Neuronal stem cell (in vitro differentiated cells): Measurements from ENCODE around the gene BABAM2.

Source experiments
- DNase-seq: peaks from one replicate; pipeline ENCODE4 v3.0.0-alpha.2; 2013; ENCODE audit warnings: low spot score
- H2AFZ ChIP-seq: one replicate; pipeline ENCODE4 v1.6.1; 2013; ENCODE audit warnings: mild to moderate bottlenecking, low read length, inconsistent platforms
- H2AK5ac ChIP-seq: 2 replicates; pipeline ENCODE4 v1.6.1; 2013; ENCODE audit warnings: low read depth, mild to moderate bottlenecking, inconsistent platforms, low read length, moderate library complexity, mixed read lengths
- H2BK120ac ChIP-seq: 2 replicates; pipeline ENCODE4 v1.6.1; 2013; ENCODE audit warnings: low read depth, mild to moderate bottlenecking, inconsistent platforms, low read length, moderate library complexity, mixed read lengths
- H2BK12ac ChIP-seq: one replicate; pipeline ENCODE4 v1.6.1; 2013; ENCODE audit warnings: low read length, inconsistent platforms
- H2BK15ac ChIP-seq: 2 replicates; pipeline ENCODE4 v1.6.1; 2013; ENCODE audit warnings: mild to moderate bottlenecking, low read length, inconsistent platforms, mixed read lengths
- H2BK5ac ChIP-seq: one replicate; pipeline ENCODE4 v1.6.1; 2013; ENCODE audit warnings: inconsistent platforms, mild to moderate bottlenecking, low read length, moderate library complexity
- H3K14ac ChIP-seq: one replicate; pipeline ENCODE4 v1.6.1; 2013; ENCODE audit warnings: low read length, inconsistent platforms
- H3K18ac ChIP-seq: 2 replicates; pipeline ENCODE4 v1.6.1; 2013; ENCODE audit warnings: low read length, inconsistent platforms
- H3K23ac ChIP-seq: 2 replicates; pipeline ENCODE4 v1.6.1; 2013; ENCODE audit warnings: low read depth, mild to moderate bottlenecking, mixed read lengths, low read length, inconsistent platforms; ENCODE audit not compliant: poor library complexity
- H3K27ac ChIP-seq: replicated peaks from 3 replicates; pipeline ENCODE4 v1.5.1; 2013; ENCODE audit warnings: low read length, inconsistent platforms
- H3K27me3 ChIP-seq, 3 experiments: 2 replicates each; pipeline ENCODE4 v1.6.1; 2013; ENCODE audit warnings: low read length in 3 of 3, mild to moderate bottlenecking in 2 of 3, inconsistent platforms in 1 of 3, low read depth in 1 of 3, mixed read lengths in 1 of 3, moderate library complexity in 1 of 3; ENCODE audit not compliant: control insufficient read depth in 3 of 3, insufficient read depth in 3 of 3
- H3K36me3 ChIP-seq, 2 donors: replicated peaks in 1 of 2; 2 replicates each; pipeline ENCODE4 v1.6.1; 2013; ENCODE audit warnings: low read length in 2 of 2; ENCODE audit not compliant: control insufficient read depth in 2 of 2, insufficient read depth in 2 of 2
- H3K4ac ChIP-seq: 2 replicates; pipeline ENCODE4 v1.6.1; 2013; ENCODE audit warnings: inconsistent platforms, mild to moderate bottlenecking, low read length, moderate library complexity
- H3K4me1 ChIP-seq, 2 donors: 1 replicate in 1 of 2; 2 replicates in 1 of 2; pipeline ENCODE4 v1.6.1; 2013; ENCODE audit warnings: low read length in 2 of 2, low read depth in 1 of 2; ENCODE audit not compliant: control insufficient read depth in 2 of 2, insufficient read depth in 1 of 2
- H3K4me2 ChIP-seq: one replicate; pipeline ENCODE4 v1.6.1; 2013; ENCODE audit warnings: mild to moderate bottlenecking, low read length, inconsistent platforms; ENCODE audit not compliant: insufficient read depth, poor library complexity, severe bottlenecking
- H3K4me3 ChIP-seq, 2 donors: 2 replicates each; pipeline ENCODE4 v1.5.1; 2013; ENCODE audit warnings: low read length in 2 of 2, mild to moderate bottlenecking in 2 of 2, inconsistent platforms in 1 of 2, moderate library complexity in 1 of 2
- H3K79me1 ChIP-seq: one replicate; pipeline ENCODE4 v1.6.1; 2013; ENCODE audit warnings: low read depth, mild to moderate bottlenecking, inconsistent platforms, low read length, moderate library complexity
- H3K9ac ChIP-seq: one replicate; pipeline ENCODE4 v1.6.1; 2013; ENCODE audit warnings: mild to moderate bottlenecking, low read depth, low read length, inconsistent platforms; ENCODE audit not compliant: poor library complexity
- H3K9me3 ChIP-seq, 2 donors: replicated peaks in 1 of 2; 2 replicates each; pipeline versions ENCODE3 to v1.6.1; 2013; ENCODE audit warnings: low read length in 2 of 2, mild to moderate bottlenecking in 2 of 2, inconsistent platforms in 1 of 2, low read depth in 1 of 2, mixed read lengths in 1 of 2, moderate library complexity in 1 of 2; ENCODE audit not compliant: control insufficient read depth in 2 of 2, insufficient read depth in 1 of 2
- H4K8ac ChIP-seq: one replicate; pipeline ENCODE4 v1.6.1; 2013; ENCODE audit warnings: low read depth, mild to moderate bottlenecking, inconsistent platforms, low read length, moderate library complexity
- H4K91ac ChIP-seq: one replicate; pipeline ENCODE4 v1.6.1; 2013; ENCODE audit warnings: low read length, low read depth, mild to moderate bottlenecking, inconsistent platforms; ENCODE audit not compliant: poor library complexity
- WGBS, 2 donors: extraction: QIAGEN DNeasy Blood & Tissue Kit; methylation state at CpG; one replicate each; pipeline ENCODE4 v1.1.7; 2013; ENCODE audit warnings: missing lambda C conversion rate in 2 of 2, mixed read lengths in 1 of 2; ENCODE audit not compliant: insufficient read length in 2 of 2, insufficient replicate concordance in 1 of 2; ENCODE audit errors: extremely low coverage in 2 of 2; 5-methylcytosine and 5-hydroxymethylcytosine counted together

BABAM2 gene

DNA sequence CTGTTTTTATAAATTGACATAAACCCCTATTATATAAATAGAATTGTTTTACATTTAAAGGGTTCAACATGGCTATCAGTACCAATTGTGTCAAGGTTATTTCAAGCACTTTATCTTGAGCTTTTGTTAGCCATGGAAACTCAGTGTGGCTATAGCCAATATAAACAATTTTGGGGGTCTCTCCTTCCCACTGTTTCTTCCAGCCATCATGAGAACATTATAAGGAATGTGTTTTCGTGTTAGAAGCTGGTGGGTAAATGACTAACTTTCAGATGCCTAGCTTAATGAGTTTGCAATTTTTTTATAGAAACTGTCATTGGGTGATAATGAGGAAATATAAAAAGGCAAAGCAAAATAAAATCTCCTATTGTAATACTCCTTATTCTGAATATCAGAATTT, 348.7 kb downstream of the BABAM2 start:
- Histone ChIP-seq H3K9me3 (peaks cover 0 to 2% of the 10 kb centered on the region in 2 donors), H3K79me1 (no peaks in the 10 kb centered on the region), H2BK15ac (no peak overlapping the region), H3K4ac (no peak overlapping the region), H3K27ac (no peak overlapping the region), H4K91ac (no peak overlapping the region), H3K27me3 (no peaks in the 10 kb centered on the region), H3K9ac (no peak overlapping the region), H2BK12ac (no peak overlapping the region), H3K4me1 (no peaks in the 10 kb centered on the region), H3K36me3 (peaks cover 0 to 3% of the 10 kb centered on the region in 2 donors), H3K4me2 (no peak overlapping the region), H4K8ac (no peak overlapping the region), H3K14ac (no peak overlapping the region), H3K18ac (no peak overlapping the region), H2AK5ac (no peak overlapping the region), H3K4me3 (no peak overlapping the region), H2AFZ (no peak overlapping the region), H2BK120ac (no peak overlapping the region), H2BK5ac (no peak overlapping the region), H3K23ac (no peak overlapping the region)
- no peak for DNase-seq
- no CpG with 5 or more reads among the region's 1 CpG for WGBS, 2 donors

DNA sequence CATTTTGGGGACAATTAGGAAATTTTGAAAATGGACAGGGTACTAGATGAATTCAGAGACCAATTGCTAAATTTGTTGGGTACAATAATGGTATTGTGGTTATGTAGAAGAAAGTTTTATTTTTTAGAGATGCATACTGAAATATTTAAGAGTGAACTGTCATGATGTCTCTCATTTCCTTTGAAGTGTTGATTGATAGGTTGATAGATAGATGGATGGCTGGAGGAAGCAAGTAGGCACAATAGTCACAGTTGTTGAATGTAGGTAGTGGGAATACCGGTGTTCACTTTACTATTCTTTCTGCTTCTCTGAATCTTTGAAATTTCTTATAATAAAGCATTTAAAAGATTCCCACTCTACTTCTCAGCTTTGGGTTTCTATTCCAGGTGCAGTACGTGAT, 350.4 kb downstream of the BABAM2 start:
- Histone ChIP-seq H3K14ac (no peak overlapping the region), H2AFZ (no peak overlapping the region), H2BK15ac (no peak overlapping the region), H4K91ac (no peak overlapping the region), H3K18ac (no peak overlapping the region), H3K27ac (no peak overlapping the region), H4K8ac (no peak overlapping the region), H3K23ac (no peak overlapping the region), H3K27me3 (no peaks in the 10 kb centered on the region), H3K9ac (no peak overlapping the region), H3K79me1 (no peaks in the 10 kb centered on the region), H3K36me3 (peaks cover 0 to 3% of the 10 kb centered on the region in 2 donors), H3K4me3 (no peak overlapping the region), H3K4ac (no peak overlapping the region), H3K4me2 (no peak overlapping the region), H2BK120ac (no peak overlapping the region), H3K4me1 (no peaks in the 10 kb centered on the region), H3K9me3 (peaks cover 0 to 2% of the 10 kb centered on the region in 2 donors), H2BK12ac (no peak overlapping the region), H2BK5ac (no peak overlapping the region), H2AK5ac (no peak overlapping the region)
- DNase-seq, result no peak
- WGBS, 2 donors, result no CpG with 5 or more reads among the region's 2 CpGs

DNA sequence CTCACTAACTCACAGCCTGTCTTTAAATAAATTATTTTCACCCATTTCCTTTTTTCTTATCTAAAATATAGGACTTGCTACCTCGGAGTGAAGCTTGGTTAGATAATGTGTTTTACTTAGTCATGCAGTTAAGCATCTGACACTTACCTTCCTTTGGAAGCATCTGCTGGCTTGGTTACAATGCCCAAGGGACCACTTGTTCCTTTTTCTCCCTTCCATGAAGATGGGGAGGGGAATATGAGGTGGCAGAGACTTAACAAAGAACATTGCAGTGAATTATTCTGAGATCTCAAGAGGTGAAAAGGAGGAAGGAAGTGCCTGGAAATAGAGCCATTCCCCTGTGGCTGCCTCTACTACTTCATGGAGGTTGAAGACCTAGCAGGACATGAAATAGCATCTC, 356.8 kb downstream of the BABAM2 start:
- H3K4ac ChIP-seq, result no peak overlapping the region
- H3K27me3 ChIP-seq, result no peaks in the 10 kb centered on the region
- no peak overlapping the region for H3K18ac ChIP-seq
- H2BK12ac ChIP-seq, result no peak overlapping the region
- no peak overlapping the region for H3K23ac ChIP-seq
- H2BK120ac ChIP-seq, result no peak overlapping the region
- H2BK15ac ChIP-seq, result no peak overlapping the region
- H3K79me1 ChIP-seq, result no peaks in the 10 kb centered on the region
- no peak overlapping the region for H3K4me2 ChIP-seq
- H4K8ac ChIP-seq, result no peak overlapping the region
- no peak overlapping the region for H2BK5ac ChIP-seq
- H4K91ac ChIP-seq, result no peak overlapping the region
- H3K9ac ChIP-seq, result no peak overlapping the region
- no peak for DNase-seq
- H3K4me3 ChIP-seq, result no peak overlapping the region
- H2AFZ ChIP-seq, result no peak overlapping the region
- no peak overlapping the region for H2AK5ac ChIP-seq
- no CpG with 5 or more reads among the region's 1 CpG for WGBS, 2 donors
- H3K14ac ChIP-seq, result no peak overlapping the region
- no peak overlapping the region for H3K27ac ChIP-seq
- no peaks in the 10 kb centered on the region for H3K9me3 ChIP-seq
- H3K4me1 ChIP-seq, result no peaks in the 10 kb centered on the region
- no peaks in the 10 kb centered on the region for H3K36me3 ChIP-seq

DNA sequence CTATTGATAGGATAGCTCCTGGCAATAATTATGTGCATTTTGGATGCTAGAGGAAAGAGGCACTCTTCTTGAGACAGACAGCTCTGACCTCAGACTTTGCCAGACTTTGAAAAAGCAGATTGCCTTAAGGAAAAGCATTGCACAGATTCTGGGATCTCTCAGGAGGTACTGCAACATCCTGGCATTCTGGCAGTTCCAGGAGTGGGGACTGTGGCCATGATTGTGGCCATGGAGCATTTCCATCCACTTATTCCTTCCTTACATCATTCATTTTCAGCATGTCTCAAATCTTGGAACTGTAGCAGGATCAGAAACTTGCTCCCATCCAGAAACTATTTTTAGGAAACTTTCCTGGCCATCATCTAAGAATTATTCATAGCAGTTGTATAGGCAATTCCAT, 357.2 kb downstream of the BABAM2 start:
- no peak overlapping the region for H3K14ac ChIP-seq

More for the DNA sequence above, 357.2 kb downstream of the BABAM2 start:
- no peaks in the 10 kb centered on the region for H3K36me3 ChIP-seq
- no peak overlapping the region for H2BK12ac ChIP-seq
- H2BK5ac ChIP-seq, result no peak overlapping the region
- H4K8ac ChIP-seq, result no peak overlapping the region
- no peak overlapping the region for H2AFZ ChIP-seq
- no peak overlapping the region for H2AK5ac ChIP-seq
- DNase-seq, result no peak
- no peaks in the 10 kb centered on the region for H3K79me1 ChIP-seq
- H3K9me3 ChIP-seq, result no peaks in the 10 kb centered on the region
- H3K27ac ChIP-seq, result no peak overlapping the region
- H3K18ac ChIP-seq, result no peak overlapping the region
- H3K4me1 ChIP-seq, result no peaks in the 10 kb centered on the region
- no peak overlapping the region for H3K9ac ChIP-seq
- no peak overlapping the region for H4K91ac ChIP-seq
- H3K4me3 ChIP-seq, result no peak overlapping the region
- H3K4me2 ChIP-seq, result no peak overlapping the region
- no peak overlapping the region for H3K23ac ChIP-seq
- no peak overlapping the region for H2BK120ac ChIP-seq
- no peak overlapping the region for H2BK15ac ChIP-seq
- no peaks in the 10 kb centered on the region for H3K27me3 ChIP-seq
- H3K4ac ChIP-seq, result no peak overlapping the region
